ENCODE measurements around the gene CYP2D6.

CYP2D6 gene

GRCh38 chr22:42171417-42171816 is 40.8 kb upstream of the CYP2D6 start:
- Histone ChIP-seq H3K4me3 (ENCODE audit: severe bottlenecking) (no peak overlapping the region), H3K9me3 (ENCODE audit: severe bottlenecking) (no peaks in the 10 kb centered on the region), H3K36me3 (ENCODE audit: low read depth) (peaks cover 32% of the 10 kb centered on the region), H3K4me1 (ENCODE audit: insufficient read depth, poor library complexity, severe bottlenecking) (no peaks in the 10 kb centered on the region), H3K27me3 (ENCODE audit: insufficient read depth, poor library complexity, severe bottlenecking) (no peaks in the 10 kb centered on the region), H3K27ac (ENCODE audit: poor library complexity, severe bottlenecking) (no peak overlapping the region)
- no peak for TF ChIP-seq CTCF (IDR thresholded peaks at IDR 0.05; ENCODE audit: poor library complexity, severe bottlenecking)
- DNase-seq (ENCODE audit: low spot score) (no peak), ATAC-seq (ENCODE audit: low read depth) (no peak)

- no peaks in the 10 kb centered on the region for H3K9me3 ChIP-seq (ENCODE audit: severe bottlenecking)
- H3K27ac ChIP-seq (ENCODE audit: poor library complexity, severe bottlenecking), result no peak overlapping the region
- no peak for TF ChIP-seq CTCF (IDR thresholded peaks at IDR 0.05; ENCODE audit: poor library complexity, severe bottlenecking)
- DNase-seq (ENCODE audit: low spot score) (no peak), ATAC-seq (ENCODE audit: low read depth) (peak; percentile 29; the same call in 1 of the 3 replicates)
- H3K36me3 ChIP-seq (ENCODE audit: low read depth), result peaks cover 27% of the 10 kb centered on the region
- no peaks in the 10 kb centered on the region for H3K27me3 ChIP-seq (ENCODE audit: insufficient read depth, poor library complexity, severe bottlenecking)
- no peak overlapping the region for H3K4me3 ChIP-seq (ENCODE audit: severe bottlenecking)
- H3K4me1 ChIP-seq (ENCODE audit: insufficient read depth, poor library complexity, severe bottlenecking), result no peaks in the 10 kb centered on the region
Observed at GRCh38 chr22:42170946-42171345, 40.3 kb upstream of the CYP2D6 start.

- peak; percentile 74 for TF ChIP-seq CTCF (IDR thresholded peaks at IDR 0.05; ENCODE audit: poor library complexity, severe bottlenecking)
- H3K4me1 ChIP-seq (ENCODE audit: insufficient read depth, poor library complexity, severe bottlenecking), result no peaks in the 10 kb centered on the region
- peaks cover 25% of the 10 kb centered on the region for H3K36me3 ChIP-seq (ENCODE audit: low read depth)
- ATAC-seq (ENCODE audit: low read depth) (peak; percentile 78), DNase-seq (ENCODE audit: low spot score) (no peak)
- no peak overlapping the region for H3K4me3 ChIP-seq (ENCODE audit: severe bottlenecking)
- no peaks in the 10 kb centered on the region for H3K9me3 ChIP-seq (ENCODE audit: severe bottlenecking)
- no peak overlapping the region for H3K27ac ChIP-seq (ENCODE audit: poor library complexity, severe bottlenecking)
- H3K27me3 ChIP-seq (ENCODE audit: insufficient read depth, poor library complexity, severe bottlenecking), result no peaks in the 10 kb centered on the region
Observed at GRCh38 chr22:42169055-42169469, 38.5 kb upstream of the CYP2D6 start.

- H3K27ac ChIP-seq (ENCODE audit: poor library complexity, severe bottlenecking), result no peak overlapping the region
- no peak for TF ChIP-seq CTCF (IDR thresholded peaks at IDR 0.05; ENCODE audit: poor library complexity, severe bottlenecking)
- no peaks in the 10 kb centered on the region for H3K9me3 ChIP-seq (ENCODE audit: severe bottlenecking)
- H3K36me3 ChIP-seq (ENCODE audit: low read depth), result peaks cover 25% of the 10 kb centered on the region
- no peak for DNase-seq (ENCODE audit: low spot score)
- no peak for ATAC-seq (ENCODE audit: low read depth)
- H3K4me1 ChIP-seq (ENCODE audit: insufficient read depth, poor library complexity, severe bottlenecking), result peaks cover 1% of the 10 kb centered on the region
- H3K27me3 ChIP-seq (ENCODE audit: insufficient read depth, poor library complexity, severe bottlenecking), result no peaks in the 10 kb centered on the region
- no peak overlapping the region for H3K4me3 ChIP-seq (ENCODE audit: severe bottlenecking)
Observed at GRCh38 chr22:42168476-42168875, 37.9 kb upstream of the CYP2D6 start.

GRCh38 chr22:42167066-42167465 is 36.5 kb upstream of the CYP2D6 start:
- peaks cover 26% of the 10 kb centered on the region for H3K36me3 ChIP-seq (ENCODE audit: low read depth)
- H3K27ac ChIP-seq (ENCODE audit: poor library complexity, severe bottlenecking), result no peak overlapping the region
- no peaks in the 10 kb centered on the region for H3K27me3 ChIP-seq (ENCODE audit: insufficient read depth, poor library complexity, severe bottlenecking)
- no peak for ATAC-seq (ENCODE audit: low read depth)
- no peak overlapping the region for H3K4me3 ChIP-seq (ENCODE audit: severe bottlenecking)
- no peaks in the 10 kb centered on the region for H3K9me3 ChIP-seq (ENCODE audit: severe bottlenecking)
- DNase-seq (ENCODE audit: low spot score), result no peak
- peaks cover 9% of the 10 kb centered on the region for H3K4me1 ChIP-seq (ENCODE audit: insufficient read depth, poor library complexity, severe bottlenecking)
- no peak for TF ChIP-seq CTCF (IDR thresholded peaks at IDR 0.05; ENCODE audit: poor library complexity, severe bottlenecking)

Data from RWPE2 (cell line).